MCF 10A (cell line): ENCODE data around the gene MARCHF6. TPM values are rescaled to one million over a fixed set of nuclear protein-coding genes. Genes with fewer than 3 reads are reported as not detected.

Experiments used
- BruUV-seq: library from RNA; stranded (reverse); fragments of 400-500 nt; replicated peaks from 2 replicates; lab custom pipeline; 2021; lab: Mats Ljungman, UMichigan
- CTCF ChIA-PET: fragments of 300-600 bp; sonication (Branson Sonifier 250); formaldehyde crosslinking; extraction: SDS; loops from one replicate; lab custom pipeline; 2021; ENCODE audit warnings: antibody characterized with exemption, inconsistent platforms; lab: Yijun Ruan, JAX
- POLR2A ChIA-PET: fragments of 300-600, 350-650 bp; sonication (Branson Sonifier 250); formaldehyde crosslinking; extraction: SDS; loops from one replicate; lab custom pipeline; 2020; ENCODE audit warnings: antibody characterized with exemption, inconsistent platforms; lab: Yijun Ruan, JAX
- DNase-seq: peaks from one replicate; pipeline ENCODE4 v3.0.0-alpha.2; 2018; ENCODE audit not compliant: unreplicated experiment
- H3K27ac Mint-ChIP-seq: one replicate; pipeline ENCODE4 v1.8.0; 2022; ENCODE audit warnings: mild to moderate bottlenecking, low read depth, mixed read lengths; ENCODE audit not compliant: unreplicated experiment
- H3K27me3 Mint-ChIP-seq: one replicate; pipeline ENCODE4 v1.8.0; 2022; ENCODE audit warnings: mixed read lengths; ENCODE audit not compliant: insufficient read depth, unreplicated experiment
- H3K36me3 Mint-ChIP-seq: one replicate; pipeline ENCODE4 v1.8.0; 2022; ENCODE audit warnings: mild to moderate bottlenecking, moderate library complexity, mixed read lengths; ENCODE audit not compliant: insufficient read depth, unreplicated experiment
- H3K4me1 Mint-ChIP-seq: one replicate; pipeline ENCODE4 v1.8.0; 2022; ENCODE audit warnings: mixed read lengths; ENCODE audit not compliant: insufficient read depth, unreplicated experiment
- H3K4me3 Mint-ChIP-seq: one replicate; pipeline ENCODE4 v1.8.0; 2022; ENCODE audit warnings: mild to moderate bottlenecking, moderate library complexity, mixed read lengths; ENCODE audit not compliant: unreplicated experiment
- H3K9me3 Mint-ChIP-seq: one replicate; pipeline ENCODE4 v1.8.0; 2022; ENCODE audit warnings: mixed read lengths; ENCODE audit not compliant: unreplicated experiment
- CTCF ChIP-seq: fragments of 200-600 bp; IDR thresholded peaks from one replicate; pipeline ENCODE4 v1.8.0; 2022; ENCODE audit warnings: antibody characterized with exemption, mild to moderate bottlenecking; ENCODE audit not compliant: unreplicated experiment
- intact Hi-C: fragments of 100-400 bp; cut with micrococcal nuclease; formaldehyde crosslinking; loops from 2 replicates; pipeline ENCODE4 v1.14.1; 2022
- total RNA-seq: library from RNA; stranded (reverse); gene quantifications from 2 replicates; pipeline ENCODE4 v1.2.3, GENCODE V29; 2022

MARCHF6 gene
- total RNA-seq, 1 experiment from 2014 or later, result 118 TPM

DNA sequence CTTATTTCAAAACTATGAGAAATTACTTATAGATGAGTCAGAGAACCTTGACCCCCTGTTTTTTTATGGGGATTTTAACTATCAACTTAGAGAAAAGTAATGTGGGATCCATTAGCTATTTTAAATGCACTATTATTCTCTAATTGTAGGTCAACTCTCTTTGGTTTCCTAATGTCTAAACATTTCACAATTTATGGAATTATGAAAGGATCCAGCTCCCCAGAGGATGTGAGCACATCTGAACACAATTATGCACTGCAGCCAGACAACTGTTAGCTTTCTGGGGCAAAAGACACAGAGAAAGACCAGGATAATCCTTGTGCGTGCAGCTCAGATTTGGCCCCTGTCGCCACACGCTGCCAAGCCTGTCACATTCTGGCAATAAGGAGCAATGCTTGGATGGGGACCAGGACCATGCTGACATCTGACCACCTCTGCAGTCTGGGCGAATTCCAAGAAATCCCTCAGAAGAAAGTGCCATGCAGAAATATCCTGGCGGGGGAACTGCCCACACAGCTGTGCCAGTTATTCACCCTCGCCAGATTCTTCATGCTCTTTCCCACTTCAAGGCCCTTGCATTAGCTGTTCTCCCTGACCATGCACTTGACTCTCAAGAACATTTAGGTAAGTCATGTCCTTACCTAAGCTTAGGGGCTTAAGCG, 23.5 kb upstream of the MARCHF6 start:
- Mint-ChIP-seq H3K36me3 (no peaks in the 10 kb centered on the region), H3K9me3 (no peaks in the 10 kb centered on the region), H3K4me3 (no peak overlapping the region), H3K4me1 (peaks cover 37% of the 10 kb centered on the region), H3K27me3 (no peaks in the 10 kb centered on the region), H3K27ac (no peak overlapping the region)
- CTCF ChIA-PET, result interaction anchor here (1.8 kb wide), 1 partner anchor 46 kb away, joined by 5 read pairs; no protein-coding TSS in a partner anchor
- BruUV-seq, result no TSS peak
- DNase-seq, result peak; percentile 62
- intact Hi-C loops, result no loop called here
- POLR2A ChIA-PET, result interaction anchor here (1.2 to 2.8 kb wide), 4 partner anchors 16 to 23 kb away, joined by 3 to 20 read pairs (median 6); partner anchors contain the start of gene MARCHF6
- TF ChIP-seq CTCF, result no peak

GRCh38 chr5:10330511-10331230, 22.8 kb upstream of the MARCHF6 start:
- ChIA-PET POLR2A (interaction anchor here (1.5 to 2.8 kb wide), 2 partner anchors 16 to 22 kb away, joined by 7 to 20 read pairs; partner anchors contain the start of gene MARCHF6), CTCF (interaction anchor here (0.5 kb wide), 1 partner anchor 10 kb away, joined by 4 read pairs; no protein-coding TSS in a partner anchor)
- intact Hi-C loops, result no loop called here
- TF ChIP-seq CTCF, result no peak
- Mint-ChIP-seq H3K4me1 (peaks cover 33% of the 10 kb centered on the region), H3K9me3 (no peaks in the 10 kb centered on the region), H3K27me3 (no peaks in the 10 kb centered on the region), H3K27ac (no peak overlapping the region), H3K36me3 (no peaks in the 10 kb centered on the region), H3K4me3 (no peak overlapping the region)
- no TSS peak for BruUV-seq
- no peak for DNase-seq

DNA sequence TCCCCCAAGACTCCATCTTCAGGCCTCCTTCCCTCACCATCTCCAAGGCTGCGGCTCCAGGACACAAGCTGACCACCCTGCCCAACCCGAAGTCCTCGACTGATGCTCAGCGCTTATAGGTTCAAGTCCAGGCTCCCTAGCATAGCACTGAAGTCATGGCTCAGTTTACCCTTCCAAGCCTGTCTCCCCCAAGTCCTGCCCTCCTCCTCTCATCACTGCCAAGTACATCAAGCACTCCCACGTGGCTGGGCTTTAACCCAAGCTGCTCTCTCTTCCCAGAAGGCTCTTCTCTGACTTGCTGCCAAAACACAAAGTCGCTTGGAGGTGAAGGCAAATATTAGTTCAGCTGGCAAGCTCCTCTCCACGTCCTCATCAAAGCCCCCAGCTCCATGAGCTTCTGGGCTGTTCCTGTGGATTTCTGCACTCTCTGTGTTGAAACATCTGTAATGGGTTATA, 22.1 kb upstream of the MARCHF6 start:
- peak; percentile 57 for DNase-seq
- H3K4me1 Mint-ChIP-seq, result peaks cover 33% of the 10 kb centered on the region
- ChIA-PET CTCF (interaction anchor here (0.6 kb wide), 1 partner anchor 49 kb away, joined by 3 read pairs; no protein-coding TSS in a partner anchor), POLR2A (interaction anchor here (1.5 kb wide), 1 partner anchor 17 kb away, joined by 7 read pairs; no protein-coding TSS in a partner anchor)
- H3K4me3 Mint-ChIP-seq, result no peak overlapping the region
- no peak for TF ChIP-seq CTCF
- no TSS peak for BruUV-seq
- no peak overlapping the region for H3K27ac Mint-ChIP-seq
- no peaks in the 10 kb centered on the region for H3K36me3 Mint-ChIP-seq
- no peaks in the 10 kb centered on the region for H3K9me3 Mint-ChIP-seq
- H3K27me3 Mint-ChIP-seq, result no peaks in the 10 kb centered on the region
- intact Hi-C loops, result no loop called here

DNA sequence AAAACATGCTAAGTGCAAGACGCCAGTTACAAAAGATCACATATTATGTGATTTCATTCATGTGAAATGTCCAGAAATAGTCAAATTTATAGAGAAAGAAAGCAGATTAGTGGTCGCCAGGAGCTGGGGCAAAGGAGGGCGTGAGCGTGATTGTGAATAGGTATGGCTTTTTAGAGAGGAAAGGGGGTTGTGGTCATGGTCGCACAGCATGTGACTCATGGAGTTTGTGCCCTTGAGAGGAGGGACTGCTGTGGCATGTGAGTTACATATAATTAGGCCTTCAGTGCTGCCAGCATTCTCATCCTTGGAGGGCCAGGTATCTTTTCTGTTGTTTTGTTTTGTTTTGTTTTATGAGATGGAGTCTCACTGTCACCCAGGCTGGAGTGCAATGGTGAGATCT, 21.2 kb upstream of the MARCHF6 start:
- Mint-ChIP-seq H3K27ac (no peak overlapping the region), H3K27me3 (no peaks in the 10 kb centered on the region), H3K4me1 (peaks cover 33% of the 10 kb centered on the region), H3K4me3 (peak overlapping the region; percentile 35), H3K36me3 (no peaks in the 10 kb centered on the region), H3K9me3 (no peaks in the 10 kb centered on the region)
- intact Hi-C loops, result no loop called here
- BruUV-seq, result no TSS peak
- DNase-seq, result no peak
- CTCF ChIA-PET, result interaction anchor here (0.6 kb wide), 2 partner anchors 155 to 196 kb away, joined by 3 read pairs; no protein-coding TSS in a partner anchor
- no peak for TF ChIP-seq CTCF
- POLR2A ChIA-PET, result no interaction called here
